Measurements from ENCODE around the gene PKNOX2. TPM values are rescaled to one million over a fixed set of nuclear protein-coding genes. Genes with fewer than 3 reads are reported as not detected.
A peak's percentile ranks its signal among the peaks of the same experiment; 100 is the strongest.

PKNOX2 gene
- total RNA-seq, 1 donor = 0.86 TPM

DNA sequence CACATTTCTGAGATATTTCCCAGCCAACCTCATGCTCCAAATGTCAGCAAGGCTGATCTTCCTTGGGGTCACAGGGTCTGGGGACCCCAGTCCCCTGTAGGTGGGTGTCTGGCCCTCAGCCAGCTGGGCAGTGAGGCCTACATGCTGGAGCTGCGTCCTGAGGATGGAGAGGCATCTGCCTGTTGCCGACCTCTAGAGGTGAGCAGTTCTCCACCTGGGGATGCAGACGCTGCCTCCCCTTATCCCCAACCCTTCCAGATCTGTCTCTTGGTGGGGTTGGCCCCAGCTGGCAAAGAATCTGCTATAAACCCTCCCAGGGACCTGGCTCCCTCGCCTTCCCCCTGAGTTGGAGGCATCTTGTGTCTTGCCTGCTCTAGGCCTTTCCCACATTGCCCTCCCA, 79.6 kb downstream of the PKNOX2 start:
- TF ChIP-seq, protein P1, sequence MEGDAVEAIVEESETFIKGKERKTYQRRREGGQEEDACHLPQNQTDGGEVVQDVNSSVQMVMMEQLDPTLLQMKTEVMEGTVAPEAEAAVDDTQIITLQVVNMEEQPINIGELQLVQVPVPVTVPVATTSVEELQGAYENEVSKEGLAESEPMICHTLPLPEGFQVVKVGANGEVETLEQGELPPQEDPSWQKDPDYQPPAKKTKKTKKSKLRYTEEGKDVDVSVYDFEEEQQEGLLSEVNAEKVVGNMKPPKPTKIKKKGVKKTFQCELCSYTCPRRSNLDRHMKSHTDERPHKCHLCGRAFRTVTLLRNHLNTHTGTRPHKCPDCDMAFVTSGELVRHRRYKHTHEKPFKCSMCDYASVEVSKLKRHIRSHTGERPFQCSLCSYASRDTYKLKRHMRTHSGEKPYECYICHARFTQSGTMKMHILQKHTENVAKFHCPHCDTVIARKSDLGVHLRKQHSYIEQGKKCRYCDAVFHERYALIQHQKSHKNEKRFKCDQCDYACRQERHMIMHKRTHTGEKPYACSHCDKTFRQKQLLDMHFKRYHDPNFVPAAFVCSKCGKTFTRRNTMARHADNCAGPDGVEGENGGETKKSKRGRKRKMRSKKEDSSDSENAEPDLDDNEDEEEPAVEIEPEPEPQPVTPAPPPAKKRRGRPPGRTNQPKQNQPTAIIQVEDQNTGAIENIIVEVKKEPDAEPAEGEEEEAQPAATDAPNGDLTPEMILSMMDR (IDR thresholded peaks at IDR 0.05; ENCODE audit: insufficient read depth, low read depth, low read length) = no peak
- DNase-seq (ENCODE audit: low read depth) = no peak
- H3K4me3 ChIP-seq (ENCODE audit: low read depth, low read length) = no peak overlapping the region

DNA sequence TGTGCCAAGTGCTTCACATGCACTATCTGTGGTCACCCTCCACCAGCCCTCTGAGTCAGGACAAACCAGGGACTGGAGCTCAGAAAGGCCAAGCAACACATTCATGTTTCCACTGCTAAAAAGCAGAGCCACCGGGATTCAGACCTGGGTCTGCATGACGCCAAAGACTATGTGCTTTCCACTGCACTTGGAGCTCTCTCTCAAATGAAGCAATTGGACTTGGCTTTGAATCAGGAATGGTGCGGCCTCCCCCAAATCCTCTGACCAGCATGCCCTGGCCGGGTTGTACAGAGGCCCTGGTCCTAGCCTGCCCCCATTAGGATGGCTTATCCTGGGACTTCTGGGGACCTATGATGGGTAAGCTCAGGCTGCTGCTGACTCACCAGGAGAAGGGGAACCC, 80.7 kb downstream of the PKNOX2 start:
- DNase-seq (ENCODE audit: low read depth) = peak; percentile 27
- no peak overlapping the region for H3K4me3 ChIP-seq (ENCODE audit: low read depth, low read length)
- TF ChIP-seq, protein P1 (IDR thresholded peaks at IDR 0.05; ENCODE audit: insufficient read depth, low read depth, low read length) = no peak

DNA sequence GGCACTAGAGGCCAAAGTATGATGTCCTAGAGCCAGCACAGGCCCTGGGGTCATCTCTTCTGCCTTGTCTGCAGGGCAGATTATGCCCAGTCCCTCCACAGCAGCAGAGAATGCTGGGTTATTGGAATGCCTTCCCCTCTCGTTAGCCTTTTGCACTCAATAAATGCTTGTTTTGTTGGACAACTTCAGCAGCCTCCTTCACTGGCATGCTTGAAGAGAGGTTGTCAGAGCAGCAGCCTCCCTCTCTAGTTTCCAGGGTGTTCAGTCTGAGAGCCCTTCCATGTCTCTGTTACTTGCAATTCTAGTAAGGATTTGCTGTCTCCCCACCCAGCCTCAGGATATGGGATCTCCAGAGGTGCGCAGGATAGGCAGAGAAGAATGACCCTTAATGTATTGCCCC, 82.9 kb downstream of the PKNOX2 start:
- H3K4me3 ChIP-seq (ENCODE audit: low read depth, low read length) = no peak overlapping the region
- no peak for DNase-seq (ENCODE audit: low read depth)
- TF ChIP-seq, protein P1 (IDR thresholded peaks at IDR 0.05; ENCODE audit: insufficient read depth, low read depth, low read length) = no peak

DNA sequence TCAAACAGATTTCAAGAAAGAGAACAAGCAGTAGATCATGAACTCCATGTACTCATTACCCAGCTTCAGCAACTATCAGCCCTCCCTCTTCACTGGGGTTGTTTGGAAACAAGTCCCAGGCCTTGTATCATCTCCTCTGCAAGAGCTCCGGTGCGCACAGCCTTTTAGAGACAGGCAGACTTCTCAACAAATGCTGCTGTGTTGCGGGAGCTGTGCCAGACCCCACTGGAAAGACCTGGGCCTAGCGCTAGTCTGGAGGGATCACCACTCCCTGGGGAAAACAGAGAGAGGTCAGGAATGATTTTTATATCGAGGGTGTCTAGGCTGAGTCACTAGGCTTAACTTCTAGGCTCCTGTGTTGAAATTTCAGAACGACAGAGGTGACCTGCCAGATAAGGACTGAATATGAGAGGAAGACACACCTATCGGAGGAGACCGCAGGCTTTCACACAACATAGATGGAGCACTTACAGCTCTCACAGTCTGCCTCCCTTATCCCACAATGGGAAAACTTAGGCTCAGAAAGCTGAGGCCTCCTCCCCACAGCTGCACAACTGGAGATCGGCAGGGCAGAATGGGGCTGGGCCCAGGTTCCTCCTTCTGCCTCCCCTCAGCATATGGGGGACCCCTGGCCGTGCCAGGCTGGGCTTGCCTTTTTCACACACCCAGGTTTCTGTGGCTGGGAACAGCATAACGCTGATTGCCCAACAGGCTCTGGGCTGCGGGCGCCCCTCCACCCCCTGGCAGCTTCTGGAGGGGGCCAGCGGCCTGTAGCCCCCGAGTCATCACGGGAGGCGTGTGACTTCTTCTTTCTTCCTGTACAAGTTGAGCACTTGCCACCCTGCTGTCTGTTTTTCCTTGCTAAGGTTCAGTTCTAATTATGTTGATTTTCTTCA, 86.0 kb downstream of the PKNOX2 start:
- TF ChIP-seq, protein P1 (IDR thresholded peaks at IDR 0.05; ENCODE audit: insufficient read depth, low read depth, low read length) = no peak
- no peak overlapping the region for H3K4me3 ChIP-seq (ENCODE audit: low read depth, low read length)
- DNase-seq (ENCODE audit: low read depth) = peak; percentile 23

DNA sequence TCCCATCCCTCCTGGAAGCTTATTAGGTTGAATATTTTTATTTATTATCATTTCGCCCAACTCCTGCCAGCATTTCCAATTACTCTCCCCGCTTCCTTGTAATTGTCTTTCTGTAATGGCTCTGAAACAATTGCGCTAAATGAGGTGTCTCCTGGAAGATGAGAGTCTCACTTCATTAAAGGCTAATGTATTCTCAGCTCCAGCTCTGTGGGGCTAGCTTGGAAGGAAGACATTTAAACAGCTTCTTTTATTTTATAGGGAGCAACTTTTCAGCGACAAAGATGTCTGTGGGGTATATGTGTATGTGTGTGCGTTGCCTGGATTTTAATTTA, 86.6 kb downstream of the PKNOX2 start:
- TF ChIP-seq, protein P1 (IDR thresholded peaks at IDR 0.05; ENCODE audit: insufficient read depth, low read depth, low read length) = no peak
- no peak for DNase-seq (ENCODE audit: low read depth)
- H3K4me3 ChIP-seq (ENCODE audit: low read depth, low read length) = no peak overlapping the region

DNA sequence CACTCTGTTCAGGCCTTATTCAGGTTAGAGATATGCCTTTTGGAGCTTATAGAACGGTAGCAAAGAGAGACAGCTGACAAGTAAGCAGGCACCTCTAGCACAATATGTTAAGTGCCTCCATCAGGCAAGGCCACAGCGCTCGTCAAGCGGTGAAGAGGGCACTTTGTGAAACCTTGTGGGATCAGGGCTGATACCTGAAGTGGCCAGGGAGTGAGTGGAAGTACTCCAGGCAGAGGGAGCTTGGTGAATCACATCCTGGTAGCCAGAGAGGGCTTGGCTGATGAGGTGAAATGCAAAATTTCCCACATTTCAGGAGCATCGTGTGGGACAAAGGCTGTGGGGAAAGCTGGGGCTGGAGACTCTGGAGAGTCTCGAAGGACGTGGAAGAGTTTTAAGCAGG, 87.4 kb downstream of the PKNOX2 start:
- H3K4me3 ChIP-seq (ENCODE audit: low read depth, low read length) = no peak overlapping the region
- no peak for DNase-seq (ENCODE audit: low read depth)
- TF ChIP-seq, protein P1 (IDR thresholded peaks at IDR 0.05; ENCODE audit: insufficient read depth, low read depth, low read length) = no peak

DNA sequence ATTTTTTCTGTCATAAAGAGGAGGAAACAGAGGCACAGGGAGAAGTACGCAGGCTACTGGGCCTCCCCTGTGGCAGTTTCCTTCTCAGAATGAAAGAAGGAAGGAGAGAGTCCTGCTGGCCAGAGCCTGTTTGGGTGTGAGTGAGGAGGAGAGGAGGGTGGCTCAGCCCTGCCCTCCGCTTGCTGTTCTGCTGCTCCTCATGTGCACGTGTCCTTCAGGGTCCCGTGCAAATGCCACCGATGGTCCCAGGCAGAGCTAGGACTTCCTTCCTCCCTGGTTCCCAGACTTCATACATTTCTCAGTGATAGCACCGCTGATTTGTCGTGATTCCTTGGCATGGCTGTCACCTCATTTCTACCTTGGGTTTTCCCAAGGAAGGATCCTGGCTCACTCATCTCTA, 88.7 kb downstream of the PKNOX2 start:
- no peak overlapping the region for H3K4me3 ChIP-seq (ENCODE audit: low read depth, low read length)
- TF ChIP-seq, protein P1 (IDR thresholded peaks at IDR 0.05; ENCODE audit: insufficient read depth, low read depth, low read length) = no peak
- no peak for DNase-seq (ENCODE audit: low read depth)

Measured in fibroblast of villous mesenchyme (primary cell).